ENCODE measurements around the gene LDHAL6A.

- no peak for TF ChIP-seq CTCF (IDR thresholded peaks at IDR 0.05; ENCODE audit: extremely low read depth in 1 of 2, insufficient read depth in 1 of 2, low read depth in 1 of 2, low read length in 2 of 2)
- no peak for TF ChIP-seq EZH2 (IDR thresholded peaks at IDR 0.05; ENCODE audit: borderline replicate concordance, low read depth, low read length, severe bottlenecking)
- no peak for TF ChIP-seq POLR2A (IDR thresholded peaks at IDR 0.05; ENCODE audit: low read depth, low read length)
- no peak for TF ChIP-seq MYC (IDR thresholded peaks at IDR 0.05; ENCODE audit: low read depth, low read length)
- no peak for TF ChIP-seq MAX (IDR thresholded peaks at IDR 0.05; ENCODE audit: insufficient read depth, insufficient read length)
- no peak for TF ChIP-seq POLR2AphosphoS5 (IDR thresholded peaks at IDR 0.05; ENCODE audit: insufficient read depth, low read depth, low read length)
These were observed 28.4 kb upstream of the LDHAL6A start for GRCh38 chr11:18427240-18427639.
